ENCODE measurements around the gene LRRC10B.

LRRC10B gene

GRCh38 chr11:61516191-61516590, 7.6 kb downstream of the LRRC10B start:
- Histone ChIP-seq H3K4me3 (ENCODE audit: severe bottlenecking) (no peak overlapping the region), H3K27ac (ENCODE audit: poor library complexity, severe bottlenecking) (no peak overlapping the region), H3K27me3 (ENCODE audit: insufficient read depth, poor library complexity, severe bottlenecking) (no peaks in the 10 kb centered on the region), H3K9me3 (ENCODE audit: severe bottlenecking) (no peaks in the 10 kb centered on the region), H3K36me3 (ENCODE audit: low read depth) (no peaks in the 10 kb centered on the region), H3K4me1 (ENCODE audit: insufficient read depth, poor library complexity, severe bottlenecking) (no peaks in the 10 kb centered on the region)
- ATAC-seq (ENCODE audit: low read depth) (no peak), DNase-seq (ENCODE audit: low spot score) (no peak)
- no peak for TF ChIP-seq CTCF (IDR thresholded peaks at IDR 0.05; ENCODE audit: poor library complexity, severe bottlenecking)

- H3K4me3 ChIP-seq (ENCODE audit: severe bottlenecking), result no peak overlapping the region
- peak; percentile 94 for TF ChIP-seq CTCF (IDR thresholded peaks at IDR 0.05; ENCODE audit: poor library complexity, severe bottlenecking)
- H3K27ac ChIP-seq (ENCODE audit: poor library complexity, severe bottlenecking), result no peak overlapping the region
- H3K36me3 ChIP-seq (ENCODE audit: low read depth), result no peaks in the 10 kb centered on the region
- DNase-seq (ENCODE audit: low spot score), result no peak
- H3K4me1 ChIP-seq (ENCODE audit: insufficient read depth, poor library complexity, severe bottlenecking), result no peaks in the 10 kb centered on the region
- H3K9me3 ChIP-seq (ENCODE audit: severe bottlenecking), result no peaks in the 10 kb centered on the region
- ATAC-seq (ENCODE audit: low read depth), result no peak
- H3K27me3 ChIP-seq (ENCODE audit: insufficient read depth, poor library complexity, severe bottlenecking), result no peaks in the 10 kb centered on the region
Measured at GRCh38 chr11:61516675-61517572, 8.4 kb downstream of the LRRC10B start.

GRCh38 chr11:61518032-61518795, 9.7 kb downstream of the LRRC10B start:
- no peak for TF ChIP-seq CTCF (IDR thresholded peaks at IDR 0.05; ENCODE audit: poor library complexity, severe bottlenecking)
- ATAC-seq (ENCODE audit: low read depth), result no peak
- DNase-seq (ENCODE audit: low spot score), result no peak
- Histone ChIP-seq H3K27ac (ENCODE audit: poor library complexity, severe bottlenecking) (no peak overlapping the region), H3K9me3 (ENCODE audit: severe bottlenecking) (no peaks in the 10 kb centered on the region), H3K4me1 (ENCODE audit: insufficient read depth, poor library complexity, severe bottlenecking) (no peaks in the 10 kb centered on the region), H3K36me3 (ENCODE audit: low read depth) (no peaks in the 10 kb centered on the region), H3K4me3 (ENCODE audit: severe bottlenecking) (no peak overlapping the region), H3K27me3 (ENCODE audit: insufficient read depth, poor library complexity, severe bottlenecking) (no peaks in the 10 kb centered on the region)

- Histone ChIP-seq H3K9me3 (ENCODE audit: severe bottlenecking) (no peaks in the 10 kb centered on the region), H3K4me1 (ENCODE audit: insufficient read depth, poor library complexity, severe bottlenecking) (no peaks in the 10 kb centered on the region), H3K36me3 (ENCODE audit: low read depth) (no peaks in the 10 kb centered on the region), H3K4me3 (ENCODE audit: severe bottlenecking) (no peak overlapping the region), H3K27me3 (ENCODE audit: insufficient read depth, poor library complexity, severe bottlenecking) (no peaks in the 10 kb centered on the region), H3K27ac (ENCODE audit: poor library complexity, severe bottlenecking) (no peak overlapping the region)
- no peak for TF ChIP-seq CTCF (IDR thresholded peaks at IDR 0.05; ENCODE audit: poor library complexity, severe bottlenecking)
- ATAC-seq (ENCODE audit: low read depth), result no peak
- DNase-seq (ENCODE audit: low spot score), result no peak
Measured at GRCh38 chr11:61522881-61523280, 14.3 kb downstream of the LRRC10B start.
